ENCODE results near the gene MVB12B.

GRCh38 chr9:126384926-126385325 is 58.3 kb downstream of the MVB12B start:
- TF ChIP-seq, protein P1, sequence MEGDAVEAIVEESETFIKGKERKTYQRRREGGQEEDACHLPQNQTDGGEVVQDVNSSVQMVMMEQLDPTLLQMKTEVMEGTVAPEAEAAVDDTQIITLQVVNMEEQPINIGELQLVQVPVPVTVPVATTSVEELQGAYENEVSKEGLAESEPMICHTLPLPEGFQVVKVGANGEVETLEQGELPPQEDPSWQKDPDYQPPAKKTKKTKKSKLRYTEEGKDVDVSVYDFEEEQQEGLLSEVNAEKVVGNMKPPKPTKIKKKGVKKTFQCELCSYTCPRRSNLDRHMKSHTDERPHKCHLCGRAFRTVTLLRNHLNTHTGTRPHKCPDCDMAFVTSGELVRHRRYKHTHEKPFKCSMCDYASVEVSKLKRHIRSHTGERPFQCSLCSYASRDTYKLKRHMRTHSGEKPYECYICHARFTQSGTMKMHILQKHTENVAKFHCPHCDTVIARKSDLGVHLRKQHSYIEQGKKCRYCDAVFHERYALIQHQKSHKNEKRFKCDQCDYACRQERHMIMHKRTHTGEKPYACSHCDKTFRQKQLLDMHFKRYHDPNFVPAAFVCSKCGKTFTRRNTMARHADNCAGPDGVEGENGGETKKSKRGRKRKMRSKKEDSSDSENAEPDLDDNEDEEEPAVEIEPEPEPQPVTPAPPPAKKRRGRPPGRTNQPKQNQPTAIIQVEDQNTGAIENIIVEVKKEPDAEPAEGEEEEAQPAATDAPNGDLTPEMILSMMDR (IDR thresholded peaks at IDR 0.05): no peak
- TF ChIP-seq POLR2AphosphoS5 (IDR thresholded peaks at IDR 0.05): no peak
- TF ChIP-seq POLR2A (IDR thresholded peaks at IDR 0.05): no peak
